Right lobe of liver (tissue), 4 donors: ENCODE results near the gene GLP1R.

Experiments used
- CTCF ChIP-seq, 4 donors: fragments of 200-600 bp in 3 of 4; fragments of 450-650 bp in 1 of 4; IDR thresholded peaks; one replicate each; pipeline versions ENCODE4 v1.5.1 to v1.8.0; 2016 to 2022; ENCODE audit warnings: antibody characterized with exemption in 4 of 4, mild to moderate bottlenecking in 2 of 4
- POLR2A ChIP-seq: fragments of 450-650 bp; IDR thresholded peaks from one replicate; pipeline ENCODE4 v1.6.1; 2017; ENCODE audit warnings: antibody characterized with exemption, mild to moderate bottlenecking
- donor health status: DM: no; HTN: no; CAD: no.
- donor health status: DM: no; HTN: no; CAD: no.
- donor health status: DM: no; HTN: yes; CAD: no.

- TF ChIP-seq CTCF (IDR thresholded peaks at IDR 0.05) (no peak), POLR2A (no peak)
Observed at GRCh38 chr6:39043776-39044175, 4.8 kb upstream of the GLP1R start.
